AG04450 (cell line): Measurements from ENCODE around the gene LMLN. TPM values are rescaled to one million over a fixed set of nuclear protein-coding genes. Genes with fewer than 3 reads are reported as not detected.

Experiments used
- CTCF ChIA-PET: fragments of 300-600, 350-600 bp; formaldehyde crosslinking; extraction: SDS; loops from one replicate; lab custom pipeline; 2022; ENCODE audit warnings: antibody characterized with exemption, inconsistent platforms; lab: Charles Lee
- POLR2A ChIA-PET: fragments of 350-600 bp; formaldehyde crosslinking; extraction: SDS; loops from one replicate; lab custom pipeline; 2021; ENCODE audit warnings: antibody characterized with exemption, inconsistent platforms; lab: Yijun Ruan, JAX
- DNase-seq: peaks from one replicate; pipeline ENCODE4 v3.0.0-alpha.2; 2011; ENCODE audit warnings: low read depth, low spot score
- H3K27ac ChIP-seq: one replicate; pipeline ENCODE4 v1.5.1; 2012; ENCODE audit warnings: low read depth, low read length, control low read depth
- H3K27me3 ChIP-seq: one replicate; pipeline ENCODE4 v1.6.0; 2012; ENCODE audit warnings: low read length; ENCODE audit not compliant: control insufficient read depth, insufficient read depth
- H3K4me3 ChIP-seq: 2 replicates; pipeline ENCODE4 v1.5.1; 2011; ENCODE audit warnings: mild to moderate bottlenecking, low read depth, low read length, control low read depth
- H3K9me3 ChIP-seq: 2 replicates; pipeline ENCODE4 v1.5.1; 2012; ENCODE audit warnings: low read length; ENCODE audit not compliant: control insufficient read depth, insufficient read depth
- CTCF ChIP-seq: IDR thresholded peaks from 2 replicates; pipeline ENCODE4 v1.5.1; 2011; ENCODE audit warnings: low read depth, low read length, control low read depth, inconsistent platforms
- polyA plus RNA-seq: library from polyadenylated mRNA; depleted of rRNA; stranded (reverse); fragments of >200 nt; gene quantifications from 2 replicates; pipeline ENCODE4 v1.2.3, GENCODE V29; 2011

LMLN gene
- polyA plus RNA-seq, 1 experiment, result 6.4 TPM

- CTCF ChIA-PET, result no interaction called here
- H3K27me3 ChIP-seq, result no peaks in the 10 kb centered on the region
- DNase-seq, result peak; percentile 34
- no peak for TF ChIP-seq CTCF
- H3K27ac ChIP-seq, result no peak overlapping the region
- no peaks in the 10 kb centered on the region for H3K9me3 ChIP-seq
- POLR2A ChIA-PET, result no interaction called here
- H3K4me3 ChIP-seq, result no peak overlapping the region
These were observed 68.7 kb downstream of the LMLN start for GRCh38 chr3:198028718-198029117.

GRCh38 chr3:198030125-198030524 lies 70.1 kb downstream of the LMLN start:
- Histone ChIP-seq H3K27ac (no peak overlapping the region), H3K9me3 (no peaks in the 10 kb centered on the region), H3K4me3 (no peak overlapping the region), H3K27me3 (no peaks in the 10 kb centered on the region)
- ChIA-PET CTCF (no interaction called here), POLR2A (no interaction called here)
- no peak for TF ChIP-seq CTCF
- no peak for DNase-seq

- DNase-seq, result no peak
- no peak for TF ChIP-seq CTCF
- no peaks in the 10 kb centered on the region for H3K9me3 ChIP-seq
- ChIA-PET POLR2A (no interaction called here), CTCF (no interaction called here)
- H3K27me3 ChIP-seq, result no peaks in the 10 kb centered on the region
- H3K4me3 ChIP-seq, result no peak overlapping the region
- H3K27ac ChIP-seq, result no peak overlapping the region
These were observed 70.7 kb downstream of the LMLN start for GRCh38 chr3:198030726-198031125.

DNA sequence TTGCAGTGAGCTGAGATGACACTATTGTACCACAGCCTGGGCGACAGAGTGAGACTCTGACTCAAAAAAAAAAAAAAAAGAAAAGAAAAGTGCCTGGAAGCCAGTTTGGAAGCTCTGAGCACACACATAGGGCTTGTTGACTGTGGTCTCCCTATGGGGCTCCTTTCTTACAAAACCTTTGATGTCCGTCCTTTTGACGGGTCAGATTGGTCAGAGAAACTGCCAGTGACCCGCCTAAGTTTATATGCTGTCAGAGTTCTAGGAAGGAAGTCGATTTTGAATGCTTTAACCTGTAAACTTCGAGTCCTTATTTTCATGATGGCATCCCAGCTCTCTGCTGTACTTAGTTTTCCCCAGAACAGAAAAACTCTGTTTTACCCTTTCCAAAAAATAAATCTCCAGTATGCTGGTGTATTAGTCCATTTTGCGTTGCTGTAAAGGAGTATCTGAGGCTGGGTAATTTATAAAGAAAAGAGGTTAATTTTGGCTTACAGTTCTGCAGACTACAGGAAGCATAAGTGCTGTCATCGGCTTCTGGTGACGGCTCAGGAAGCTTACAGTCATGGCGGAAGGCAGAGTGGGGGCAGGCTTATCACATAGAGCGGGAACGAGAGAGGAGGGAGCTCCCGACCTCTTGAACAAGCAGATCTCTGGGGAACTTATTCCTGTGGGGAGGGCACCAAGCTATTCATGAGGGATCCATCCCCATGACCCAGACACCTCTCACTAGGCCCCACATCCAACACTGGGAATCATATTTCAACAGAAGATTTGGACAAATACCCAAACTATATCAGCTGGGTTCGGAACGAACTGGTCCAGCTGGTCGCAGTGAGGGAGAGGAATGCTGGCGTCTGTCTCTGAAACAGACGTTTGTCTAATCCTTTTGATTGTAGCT lies 72.3 kb downstream of the LMLN start:
- no peak for DNase-seq
- ChIA-PET POLR2A (no interaction called here), CTCF (no interaction called here)
- Histone ChIP-seq H3K4me3 (no peak overlapping the region), H3K27ac (no peak overlapping the region), H3K27me3 (no peaks in the 10 kb centered on the region), H3K9me3 (no peaks in the 10 kb centered on the region)
- no peak for TF ChIP-seq CTCF

DNA sequence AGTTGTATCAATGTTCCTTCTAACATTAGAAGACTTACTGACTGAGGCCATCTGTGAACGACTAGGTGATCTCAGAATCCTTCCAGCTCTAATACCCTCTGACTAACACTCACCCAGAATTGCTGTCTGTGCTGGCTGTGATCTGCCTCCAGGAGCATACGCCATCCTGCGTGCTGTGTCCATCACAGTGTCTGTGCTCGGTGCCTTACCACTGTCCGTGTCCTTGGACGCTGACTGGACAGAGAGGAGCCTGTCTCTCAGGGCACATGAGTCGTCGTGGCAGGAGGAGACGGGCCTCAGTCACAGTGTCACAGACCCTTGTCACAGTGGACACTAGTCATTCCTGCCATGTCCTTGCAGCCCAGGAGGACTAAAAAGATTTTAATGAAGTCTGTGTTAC lies 83.1 kb downstream of the LMLN start:
- Histone ChIP-seq H3K27ac (no peak overlapping the region), H3K27me3 (peaks cover 3% of the 10 kb centered on the region), H3K9me3 (no peaks in the 10 kb centered on the region), H3K4me3 (no peak overlapping the region)
- TF ChIP-seq CTCF, result no peak
- POLR2A ChIA-PET, result interaction anchor here (0.6 kb wide), 1 partner anchor 11 kb away, joined by 3 read pairs; no protein-coding TSS in a partner anchor
- CTCF ChIA-PET, result no interaction called here
- DNase-seq, result no peak
